LNCaP clone FGC (cell line): Measurements from ENCODE around the gene MALRD1.

ENCODE experiments used
- DNase-seq: peaks from one replicate; pipeline ENCODE4 v3.0.0-alpha.2; 2011; ENCODE audit warnings: low read depth
- H3K4me3 ChIP-seq: 2 replicates; pipeline ENCODE4 v1.5.1; 2011; ENCODE audit warnings: mild to moderate bottlenecking, low read depth, low read length, control low read depth
- CTCF ChIP-seq: IDR thresholded peaks from 2 replicates; pipeline ENCODE4 v1.5.1; 2012; ENCODE audit warnings: mild to moderate bottlenecking; ENCODE audit not compliant: control insufficient read depth, insufficient read depth; ENCODE audit errors: extremely low read depth

MALRD1 gene

DNA sequence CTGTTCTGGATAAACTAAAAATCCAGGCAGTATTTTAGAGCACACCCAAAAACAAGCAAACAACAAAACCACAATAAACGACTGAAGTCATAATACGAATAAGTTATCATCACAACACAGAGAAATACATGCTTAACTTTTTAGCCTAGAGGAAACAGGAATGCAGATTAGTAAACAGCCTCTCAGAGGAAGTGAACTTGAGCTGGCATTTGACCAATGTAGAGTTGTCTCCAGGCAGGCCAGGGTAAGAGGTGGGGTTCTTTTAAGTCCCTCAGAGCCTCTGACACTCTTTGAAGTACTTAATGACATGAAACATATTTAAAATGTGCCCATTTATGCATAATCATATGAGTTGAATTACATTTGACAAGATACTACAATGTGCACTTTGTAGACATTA, 724.4 kb downstream of the MALRD1 start:
- TF ChIP-seq CTCF: no peak
- no peak overlapping the region for H3K4me3 ChIP-seq
- no peak for DNase-seq

DNA sequence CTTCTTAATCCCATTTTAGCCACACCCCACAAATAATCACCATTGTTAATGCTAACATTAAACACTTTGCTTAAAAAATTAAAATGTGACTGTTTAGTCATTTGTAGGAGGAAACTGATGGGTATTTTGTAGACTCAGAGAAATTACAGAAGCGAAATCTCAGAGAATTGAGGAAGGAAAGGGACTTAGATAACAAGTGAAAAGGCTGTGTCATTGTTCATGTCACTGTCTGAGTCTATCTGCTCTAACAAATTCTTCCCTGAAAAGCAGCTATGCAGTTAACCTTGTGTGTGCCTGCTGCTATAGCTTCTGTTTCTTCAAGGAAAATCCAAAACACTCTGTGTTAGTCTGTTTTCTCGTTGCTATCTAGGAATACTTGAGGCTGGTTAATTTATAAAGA, 726.7 kb downstream of the MALRD1 start:
- DNase-seq: no peak
- no peak overlapping the region for H3K4me3 ChIP-seq
- TF ChIP-seq CTCF: no peak

DNA sequence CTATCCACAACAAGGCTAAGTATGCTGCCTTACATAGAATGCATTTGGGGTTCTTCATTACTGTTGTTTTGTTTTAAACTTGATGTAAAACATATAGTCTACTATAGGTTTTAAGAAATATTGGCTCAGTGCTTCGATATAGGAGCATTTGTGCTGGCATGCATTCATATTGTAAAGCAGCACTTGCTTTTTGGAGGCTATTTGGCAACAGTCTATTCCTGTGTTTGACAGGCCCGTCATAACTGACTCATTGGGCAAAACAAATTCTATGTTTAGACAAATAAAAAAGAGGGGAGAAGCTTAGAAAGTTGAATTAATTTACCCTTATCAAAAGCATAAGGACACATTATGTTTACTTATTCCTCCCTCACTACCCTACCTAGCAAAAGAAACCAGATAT, 729.2 kb downstream of the MALRD1 start:
- no peak overlapping the region for H3K4me3 ChIP-seq
- TF ChIP-seq CTCF: no peak
- no peak for DNase-seq

DNA sequence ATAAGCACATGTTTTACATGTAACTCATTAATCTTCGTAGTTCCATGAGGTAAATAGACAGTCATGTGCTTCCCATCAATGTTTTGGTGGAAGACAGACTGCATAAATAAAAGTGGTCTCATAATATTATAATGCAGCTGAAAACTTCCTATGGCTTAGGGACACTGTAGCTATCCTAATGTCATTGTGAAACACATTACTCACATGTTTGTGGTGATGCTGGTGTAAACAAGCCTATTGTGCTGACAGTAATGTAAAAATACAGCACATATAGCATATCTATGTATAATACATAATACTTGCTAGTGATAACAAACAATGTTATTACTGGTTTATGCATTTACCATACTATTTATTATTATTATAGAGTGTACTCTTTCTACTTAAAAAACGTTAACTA, 730.4 kb downstream of the MALRD1 start:
- no peak for TF ChIP-seq CTCF
- DNase-seq: no peak
- no peak overlapping the region for H3K4me3 ChIP-seq

- H3K4me3 ChIP-seq: no peak overlapping the region
- no peak for DNase-seq
- no peak for TF ChIP-seq CTCF
These were observed 734.0 kb downstream of the MALRD1 start for GRCh38 chr10:19782430-19783089.

- no peak for DNase-seq
- TF ChIP-seq CTCF: no peak
- H3K4me3 ChIP-seq: no peak overlapping the region
These were observed 735.1 kb downstream of the MALRD1 start for GRCh38 chr10:19783721-19784120.
